HG03196 (cell line): ENCODE results near the gene MAPK8IP3.

Experiments
- ATAC-seq: cut with Tn5 transposase; IDR thresholded peaks from one replicate; pipeline ENCODE4 v1.9.1; 2021; ENCODE audit not compliant: unreplicated experiment

The MAPK8IP3 gene, protein sequence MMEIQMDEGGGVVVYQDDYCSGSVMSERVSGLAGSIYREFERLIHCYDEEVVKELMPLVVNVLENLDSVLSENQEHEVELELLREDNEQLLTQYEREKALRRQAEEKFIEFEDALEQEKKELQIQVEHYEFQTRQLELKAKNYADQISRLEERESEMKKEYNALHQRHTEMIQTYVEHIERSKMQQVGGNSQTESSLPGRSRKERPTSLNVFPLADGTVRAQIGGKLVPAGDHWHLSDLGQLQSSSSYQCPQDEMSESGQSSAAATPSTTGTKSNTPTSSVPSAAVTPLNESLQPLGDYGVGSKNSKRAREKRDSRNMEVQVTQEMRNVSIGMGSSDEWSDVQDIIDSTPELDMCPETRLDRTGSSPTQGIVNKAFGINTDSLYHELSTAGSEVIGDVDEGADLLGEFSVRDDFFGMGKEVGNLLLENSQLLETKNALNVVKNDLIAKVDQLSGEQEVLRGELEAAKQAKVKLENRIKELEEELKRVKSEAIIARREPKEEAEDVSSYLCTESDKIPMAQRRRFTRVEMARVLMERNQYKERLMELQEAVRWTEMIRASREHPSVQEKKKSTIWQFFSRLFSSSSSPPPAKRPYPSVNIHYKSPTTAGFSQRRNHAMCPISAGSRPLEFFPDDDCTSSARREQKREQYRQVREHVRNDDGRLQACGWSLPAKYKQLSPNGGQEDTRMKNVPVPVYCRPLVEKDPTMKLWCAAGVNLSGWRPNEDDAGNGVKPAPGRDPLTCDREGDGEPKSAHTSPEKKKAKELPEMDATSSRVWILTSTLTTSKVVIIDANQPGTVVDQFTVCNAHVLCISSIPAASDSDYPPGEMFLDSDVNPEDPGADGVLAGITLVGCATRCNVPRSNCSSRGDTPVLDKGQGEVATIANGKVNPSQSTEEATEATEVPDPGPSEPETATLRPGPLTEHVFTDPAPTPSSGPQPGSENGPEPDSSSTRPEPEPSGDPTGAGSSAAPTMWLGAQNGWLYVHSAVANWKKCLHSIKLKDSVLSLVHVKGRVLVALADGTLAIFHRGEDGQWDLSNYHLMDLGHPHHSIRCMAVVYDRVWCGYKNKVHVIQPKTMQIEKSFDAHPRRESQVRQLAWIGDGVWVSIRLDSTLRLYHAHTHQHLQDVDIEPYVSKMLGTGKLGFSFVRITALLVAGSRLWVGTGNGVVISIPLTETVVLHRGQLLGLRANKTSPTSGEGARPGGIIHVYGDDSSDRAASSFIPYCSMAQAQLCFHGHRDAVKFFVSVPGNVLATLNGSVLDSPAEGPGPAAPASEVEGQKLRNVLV (N-terminal part only)

DNA sequence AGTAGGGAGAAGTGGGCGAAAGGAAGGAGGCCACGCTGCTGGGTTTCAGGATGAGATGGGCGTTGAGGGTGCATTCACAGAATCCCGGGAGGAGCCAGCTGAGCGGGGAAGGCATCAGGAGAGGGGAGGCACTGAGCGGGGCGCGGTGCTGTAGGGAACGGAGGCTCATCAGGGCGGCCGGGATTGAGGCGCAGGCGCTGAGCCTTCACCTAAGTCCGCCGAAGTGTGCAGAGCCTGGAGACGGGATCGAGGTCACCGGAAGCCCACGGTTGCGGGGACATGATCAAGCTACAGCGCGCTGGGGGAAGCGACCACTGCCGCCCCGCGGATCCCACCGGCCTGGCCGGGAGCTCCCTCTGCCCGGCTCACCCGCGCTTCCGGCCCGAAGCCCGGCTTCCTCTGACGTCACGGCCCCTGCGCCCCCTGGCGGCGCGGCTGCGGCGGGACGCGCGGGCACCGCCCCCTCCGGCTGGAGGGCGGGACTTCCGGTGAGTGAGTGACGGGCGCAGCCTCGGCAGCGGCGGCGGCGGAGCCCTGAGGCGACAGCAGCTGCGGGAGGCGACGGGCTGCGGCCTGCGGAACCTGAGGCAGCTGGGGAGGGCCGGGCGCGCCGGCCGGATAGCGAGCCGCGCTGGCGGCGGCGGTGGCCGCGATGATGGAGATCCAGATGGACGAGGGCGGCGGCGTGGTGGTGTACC is at the start of gene MAPK8IP3:
Gene MAPK8IP3 (plus strand): TSS at position 508 of the 698 bp plus-strand sequence. CDS start 145 bp downstream, at position 653.
- ATAC-seq: peak; percentile 75

DNA sequence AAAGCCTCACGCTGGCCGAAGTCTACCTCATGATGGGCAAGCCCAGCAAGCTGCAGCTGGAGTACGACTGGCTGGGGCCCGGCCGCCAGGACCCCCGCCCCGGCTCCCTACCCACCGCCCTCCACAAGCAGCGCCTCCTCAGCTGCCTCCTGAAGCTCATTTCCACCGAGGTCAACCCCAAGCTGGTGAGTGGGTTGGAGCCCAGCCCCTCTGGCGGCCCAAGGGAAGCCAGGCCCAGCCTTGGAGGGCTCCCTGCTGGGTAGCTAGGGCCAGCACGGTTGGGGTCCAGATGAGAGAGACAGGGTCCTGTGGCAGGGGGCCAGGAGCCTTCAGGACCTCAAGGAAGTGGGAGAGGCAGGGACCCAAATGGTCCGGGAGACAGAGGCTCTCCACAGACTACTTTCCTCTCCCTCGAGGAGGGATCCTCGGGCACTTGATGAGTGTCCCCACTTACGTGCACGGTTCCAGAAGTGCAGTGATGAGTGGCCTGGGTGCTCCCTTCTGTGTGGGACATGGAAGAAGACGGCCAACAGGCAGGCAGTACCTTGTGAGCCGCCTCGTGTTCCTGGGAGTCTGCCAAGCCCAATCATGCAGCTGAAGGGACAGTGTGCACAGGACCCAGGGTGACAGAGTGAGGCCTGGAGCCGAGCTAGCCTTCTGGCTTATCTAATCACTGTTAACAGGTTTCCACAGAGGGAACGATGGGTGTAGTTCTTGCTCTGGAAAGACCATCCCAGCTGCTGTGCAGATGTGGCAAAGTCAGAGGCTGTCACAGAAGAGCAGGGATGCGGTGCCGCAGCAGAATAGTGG is 49.0 kb upstream of the MAPK8IP3 start:
- no peak for ATAC-seq

DNA sequence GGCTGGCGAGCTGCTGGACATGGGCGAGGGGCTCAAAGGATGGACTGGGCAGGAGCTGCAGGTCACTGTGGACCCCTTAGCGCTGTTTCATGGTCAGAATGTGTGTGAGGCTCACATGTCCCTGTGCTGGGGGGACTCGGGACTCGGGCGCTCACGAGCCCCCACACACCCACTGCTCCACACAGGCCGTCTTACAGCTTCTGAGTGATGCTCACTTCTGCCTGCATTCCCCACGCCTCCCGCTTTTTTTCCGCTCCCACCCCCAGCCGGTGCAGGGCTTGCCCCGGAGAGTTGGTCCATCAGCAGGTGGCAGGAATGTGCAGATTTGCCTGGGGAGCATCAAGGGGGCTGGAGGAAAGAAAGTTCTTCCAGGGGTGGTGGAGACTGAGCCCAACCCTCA is 48.2 kb upstream of the MAPK8IP3 start:
- no peak for ATAC-seq

DNA sequence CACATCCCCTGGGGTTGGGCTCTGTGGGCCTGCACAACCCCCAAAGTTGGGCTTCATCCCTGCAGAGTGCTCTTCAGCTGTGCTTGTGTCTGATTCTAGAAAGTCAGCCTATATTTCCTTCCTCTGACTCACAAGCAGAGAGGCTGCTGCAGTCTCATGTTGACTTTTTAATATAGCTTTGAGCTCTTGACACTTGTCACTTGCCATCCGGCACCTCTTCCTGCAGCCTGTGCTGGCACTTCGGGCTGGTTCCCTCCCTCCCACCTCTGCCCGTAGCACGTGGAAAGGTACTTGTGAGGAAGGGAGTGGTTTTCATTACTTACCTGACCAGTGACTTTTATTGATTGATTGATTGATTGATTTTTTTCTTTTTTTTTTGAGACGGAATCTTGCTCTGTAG is 47.0 kb upstream of the MAPK8IP3 start:
- ATAC-seq: no peak

DNA sequence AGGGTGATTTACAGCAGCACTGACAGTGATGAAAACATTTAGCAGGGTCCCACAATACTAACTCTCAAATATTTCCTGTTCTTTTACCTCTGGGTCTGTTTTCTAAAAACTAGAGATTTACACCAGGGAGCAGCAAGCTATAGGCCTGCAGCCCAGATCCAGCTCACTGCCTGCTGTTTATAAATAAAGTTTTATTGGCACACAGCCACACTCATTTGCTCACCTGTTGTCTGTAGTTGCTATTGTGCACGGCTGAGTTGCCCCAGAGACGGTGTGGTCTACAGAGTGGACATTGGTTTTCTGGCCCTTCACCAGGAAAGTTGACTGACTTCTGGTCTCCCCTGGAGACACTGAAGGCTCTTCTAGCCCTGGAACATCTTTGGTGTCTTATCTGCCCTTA is 44.2 kb upstream of the MAPK8IP3 start:
- no peak for ATAC-seq

DNA sequence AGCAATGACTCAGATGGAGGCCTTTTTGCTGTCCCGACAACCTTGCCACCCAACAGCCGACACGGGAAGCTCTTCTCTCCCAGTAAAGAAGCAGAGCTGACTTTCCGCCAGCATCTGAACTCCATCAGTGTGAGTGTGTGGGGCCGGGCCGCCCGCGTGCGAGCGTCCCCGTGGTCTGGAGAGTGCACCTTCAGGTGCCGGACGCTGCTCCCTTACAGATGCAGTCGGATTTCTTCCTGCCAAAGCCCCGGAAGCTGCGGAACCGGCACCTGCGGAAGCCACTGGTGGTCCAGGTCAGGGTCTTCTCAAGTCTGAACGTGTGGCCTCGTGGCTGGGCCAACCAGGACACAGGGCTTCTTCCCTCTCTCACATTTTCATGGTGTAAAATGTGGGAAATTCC is 43.5 kb upstream of the MAPK8IP3 start:
- no peak for ATAC-seq

DNA sequence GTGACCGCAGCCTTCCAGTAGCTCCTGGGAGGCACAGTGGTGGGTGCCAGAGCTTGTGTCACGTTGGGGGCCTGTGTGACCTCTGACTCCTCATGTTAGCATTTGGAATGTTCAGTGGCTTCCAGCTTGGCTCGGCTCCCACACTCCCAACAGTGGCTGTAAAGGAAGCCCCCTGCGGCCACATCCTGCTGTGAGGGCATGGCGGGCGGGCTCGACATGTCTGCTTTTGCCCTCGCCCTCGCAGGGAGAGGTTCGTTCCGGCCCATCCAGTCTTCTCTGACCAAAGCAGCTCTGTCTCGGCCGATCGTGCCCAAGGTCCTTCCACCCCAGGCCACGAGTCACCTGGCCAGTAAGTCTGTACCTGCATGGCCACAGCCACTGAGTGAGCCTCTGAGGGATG is 40.2 kb upstream of the MAPK8IP3 start:
- no peak for ATAC-seq

DNA sequence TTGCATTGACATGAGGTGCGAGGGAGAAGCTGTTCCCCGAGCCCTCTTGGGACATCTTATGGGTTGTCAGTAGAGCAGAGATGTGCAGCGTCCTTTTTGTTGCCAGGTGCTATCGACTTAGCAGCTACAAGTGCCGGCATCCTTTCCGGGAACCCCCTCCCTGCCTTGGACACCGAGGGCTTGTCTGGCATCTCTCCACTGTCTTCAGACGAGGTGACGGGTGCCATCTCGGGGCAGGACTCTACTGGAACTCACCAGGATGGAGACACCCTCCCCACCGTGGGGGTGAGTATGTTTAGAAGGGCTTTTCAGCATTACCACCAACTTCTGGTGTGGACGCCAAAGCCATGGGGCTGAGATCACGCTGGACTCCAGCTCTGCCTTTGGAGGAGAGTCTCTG is 39.7 kb upstream of the MAPK8IP3 start:
- no peak for ATAC-seq

DNA sequence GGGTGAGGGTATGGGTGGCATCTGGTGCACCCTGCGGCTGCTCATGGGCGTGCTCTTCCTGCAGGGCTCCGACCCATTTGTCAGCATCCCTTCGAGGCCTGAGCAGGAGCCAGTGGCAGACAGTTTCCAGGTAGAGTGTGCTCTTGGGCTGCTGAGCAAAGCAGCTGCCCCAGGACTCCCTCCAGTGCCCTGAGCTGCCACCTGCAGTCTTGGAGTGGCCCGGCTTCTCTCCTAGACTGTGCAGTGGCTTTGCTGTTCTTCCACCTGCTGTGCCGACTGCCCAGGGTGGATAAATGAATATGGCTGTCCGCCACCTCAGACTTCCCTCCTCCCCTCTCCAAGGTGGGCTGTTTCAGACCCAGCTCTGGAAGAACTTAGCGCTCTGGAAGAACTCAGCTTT is 38.7 kb upstream of the MAPK8IP3 start:
- ATAC-seq: no peak

DNA sequence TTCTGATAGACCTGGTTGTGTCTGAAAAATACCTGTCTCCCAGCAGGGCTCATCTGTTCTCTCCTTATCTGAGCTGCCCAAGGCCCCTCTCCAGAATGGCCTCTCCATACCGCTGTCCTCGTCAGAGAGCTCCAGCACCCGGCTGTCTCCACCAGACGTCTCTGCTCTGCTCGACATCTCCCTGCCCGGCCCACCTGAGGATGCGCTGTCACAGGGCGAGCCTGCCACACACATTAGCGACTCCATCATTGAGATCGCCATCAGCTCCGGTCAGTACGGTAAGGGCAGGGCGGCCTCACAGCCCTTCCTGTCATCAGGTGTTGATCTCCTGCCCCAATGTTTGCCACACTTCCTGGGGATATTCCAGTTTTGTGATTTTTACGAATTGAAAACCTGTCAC is 38.1 kb upstream of the MAPK8IP3 start:
- ATAC-seq: no peak

DNA sequence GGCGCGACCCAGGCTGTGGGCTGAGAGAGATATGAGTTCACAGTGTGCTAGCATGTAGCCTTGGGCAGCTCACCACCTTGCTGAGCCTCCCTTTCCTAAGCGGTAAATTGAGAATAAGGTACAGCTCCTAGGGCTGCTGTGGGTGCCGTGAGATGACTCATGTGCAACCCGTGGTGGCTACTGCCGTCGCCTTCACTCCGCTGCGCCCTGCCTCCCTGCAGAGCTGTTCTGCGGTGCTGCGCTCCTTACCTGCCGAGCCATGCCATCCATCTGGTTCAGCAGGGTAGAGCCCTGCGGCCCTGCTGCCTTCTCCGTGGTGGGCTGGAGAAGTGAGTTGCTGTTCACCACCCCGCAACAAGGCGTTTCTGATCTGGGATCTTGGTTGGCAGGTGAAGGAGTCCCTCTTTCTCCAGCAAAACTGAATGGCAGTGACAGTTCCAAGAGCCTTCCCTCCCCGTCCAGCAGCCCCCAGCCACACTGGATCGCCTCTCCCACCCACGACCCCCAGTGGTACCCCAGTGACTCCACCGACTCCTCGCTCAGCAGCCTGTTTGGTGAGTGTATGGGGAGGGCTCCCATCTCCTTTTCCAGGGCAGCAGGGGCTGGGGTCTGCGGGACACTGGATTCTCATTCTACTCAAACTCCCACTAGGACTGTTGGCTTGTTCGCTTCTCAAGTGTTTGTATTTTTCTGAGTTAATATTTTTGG is 37.2 kb upstream of the MAPK8IP3 start:
- ATAC-seq: no peak

DNA sequence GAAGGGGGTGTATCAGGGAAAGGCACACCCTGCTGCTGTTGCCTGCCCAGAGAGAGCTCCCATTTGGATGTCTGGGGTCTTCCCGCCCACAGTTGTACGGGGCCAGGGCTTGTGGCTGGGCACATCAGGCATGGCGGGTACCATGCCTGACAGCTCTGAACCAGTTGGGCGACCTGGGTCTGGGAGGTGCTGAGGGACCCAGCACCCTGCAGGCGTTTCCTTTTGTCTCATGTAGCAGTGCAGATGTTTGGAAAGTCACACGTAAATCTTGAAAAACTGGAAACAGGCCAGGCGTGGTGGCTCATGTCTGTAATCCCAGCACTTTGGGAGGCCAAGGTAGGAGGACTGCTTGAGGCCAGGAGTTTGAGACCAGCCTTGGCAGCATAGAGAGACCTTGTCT is 36.3 kb upstream of the MAPK8IP3 start:
- ATAC-seq: no peak

DNA sequence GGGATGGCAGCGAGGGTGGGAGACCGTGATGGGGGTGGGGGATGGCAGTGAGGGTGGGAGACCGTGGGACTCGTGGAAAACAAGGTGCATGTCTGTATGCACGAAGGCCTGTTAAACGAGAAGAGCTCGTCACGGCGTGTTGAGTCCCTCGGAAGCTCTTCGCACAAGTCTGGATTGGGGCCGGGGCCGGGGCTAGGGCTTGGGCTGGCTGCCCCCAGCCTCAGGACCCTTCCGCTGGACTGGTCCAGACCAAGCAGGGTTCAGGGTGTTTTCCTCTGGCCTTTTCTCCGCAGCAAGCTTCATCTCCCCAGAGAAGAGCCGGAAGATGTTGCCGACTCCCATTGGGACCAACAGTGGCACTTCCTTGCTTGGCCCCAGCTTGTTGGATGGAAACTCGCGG is 35.6 kb upstream of the MAPK8IP3 start:
- no peak for ATAC-seq

DNA sequence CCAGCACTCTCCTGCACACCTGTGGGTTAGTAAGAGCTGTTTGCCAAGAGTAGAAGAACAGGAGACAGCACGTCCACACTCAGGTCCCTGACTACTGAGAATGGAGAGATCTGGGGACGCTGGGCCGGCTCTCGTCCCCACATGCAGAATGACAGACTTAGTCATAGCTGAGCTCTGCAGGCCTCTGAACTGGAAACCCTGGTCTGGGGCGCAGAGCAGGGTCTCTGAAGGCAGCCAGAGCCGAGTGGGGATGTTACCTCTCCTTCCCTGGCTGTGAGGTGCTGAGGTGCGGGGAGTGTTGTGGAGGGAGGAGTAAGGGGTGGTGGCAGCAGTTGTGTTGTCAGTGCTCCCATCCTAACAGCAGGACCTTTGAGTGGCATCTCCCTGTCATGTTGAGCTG is 35.1 kb upstream of the MAPK8IP3 start:
- no peak for ATAC-seq

DNA sequence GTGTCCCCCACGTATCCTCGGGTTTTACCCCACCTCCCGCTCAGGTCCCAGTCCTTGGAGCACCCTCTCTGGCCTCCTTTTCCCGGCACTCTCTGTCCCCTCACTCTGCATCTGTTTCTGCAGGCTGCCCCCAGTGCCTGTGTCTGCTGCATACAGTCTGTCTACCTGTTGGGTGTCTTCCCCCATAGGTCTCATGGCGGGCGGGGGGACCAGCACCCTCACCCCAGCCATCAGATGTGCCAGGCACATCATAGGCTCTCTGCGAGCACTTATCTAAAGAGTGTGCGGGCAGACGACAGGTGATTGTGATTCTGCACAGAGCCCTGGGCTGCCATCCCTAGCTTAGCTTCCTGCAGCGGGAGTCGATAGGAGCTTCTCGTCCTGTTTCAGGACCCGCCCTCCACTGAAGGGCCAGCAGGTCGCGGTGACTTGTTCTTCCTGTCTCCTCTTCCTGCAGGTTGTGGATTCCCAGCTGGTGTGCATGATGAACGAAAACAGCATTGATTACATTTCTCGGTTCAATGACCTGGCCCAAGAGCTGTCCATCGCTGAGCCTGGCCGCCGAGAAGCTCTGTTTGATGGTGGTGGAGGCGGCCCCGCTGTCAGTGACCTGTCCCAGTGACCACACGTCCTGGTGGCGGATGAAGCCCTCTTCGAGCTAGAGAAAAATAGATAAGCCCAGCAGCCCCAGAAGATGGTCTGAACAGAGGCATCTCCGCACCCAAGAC is 32.4 kb upstream of the MAPK8IP3 start:
- no peak for ATAC-seq

DNA sequence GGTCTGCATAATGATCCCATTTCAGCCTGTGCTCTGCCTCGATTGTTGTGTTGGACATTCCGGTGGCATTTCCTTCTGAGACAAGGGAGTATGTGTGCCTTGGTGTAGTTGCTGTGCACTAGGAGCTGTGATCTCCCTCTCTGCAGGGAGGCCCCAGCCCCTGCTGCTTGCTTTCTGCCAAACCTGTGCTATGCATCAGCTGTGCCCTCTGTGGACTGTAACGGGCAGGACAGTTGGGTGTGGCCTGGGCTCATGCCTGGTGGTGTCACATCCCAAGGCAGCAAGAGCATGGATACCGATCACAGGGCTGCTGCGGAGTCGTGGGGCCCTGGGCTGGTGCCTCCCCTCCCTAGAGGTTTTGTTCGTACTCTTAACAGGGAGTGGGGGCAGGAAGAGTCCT is 31.7 kb upstream of the MAPK8IP3 start:
- no peak for ATAC-seq

DNA sequence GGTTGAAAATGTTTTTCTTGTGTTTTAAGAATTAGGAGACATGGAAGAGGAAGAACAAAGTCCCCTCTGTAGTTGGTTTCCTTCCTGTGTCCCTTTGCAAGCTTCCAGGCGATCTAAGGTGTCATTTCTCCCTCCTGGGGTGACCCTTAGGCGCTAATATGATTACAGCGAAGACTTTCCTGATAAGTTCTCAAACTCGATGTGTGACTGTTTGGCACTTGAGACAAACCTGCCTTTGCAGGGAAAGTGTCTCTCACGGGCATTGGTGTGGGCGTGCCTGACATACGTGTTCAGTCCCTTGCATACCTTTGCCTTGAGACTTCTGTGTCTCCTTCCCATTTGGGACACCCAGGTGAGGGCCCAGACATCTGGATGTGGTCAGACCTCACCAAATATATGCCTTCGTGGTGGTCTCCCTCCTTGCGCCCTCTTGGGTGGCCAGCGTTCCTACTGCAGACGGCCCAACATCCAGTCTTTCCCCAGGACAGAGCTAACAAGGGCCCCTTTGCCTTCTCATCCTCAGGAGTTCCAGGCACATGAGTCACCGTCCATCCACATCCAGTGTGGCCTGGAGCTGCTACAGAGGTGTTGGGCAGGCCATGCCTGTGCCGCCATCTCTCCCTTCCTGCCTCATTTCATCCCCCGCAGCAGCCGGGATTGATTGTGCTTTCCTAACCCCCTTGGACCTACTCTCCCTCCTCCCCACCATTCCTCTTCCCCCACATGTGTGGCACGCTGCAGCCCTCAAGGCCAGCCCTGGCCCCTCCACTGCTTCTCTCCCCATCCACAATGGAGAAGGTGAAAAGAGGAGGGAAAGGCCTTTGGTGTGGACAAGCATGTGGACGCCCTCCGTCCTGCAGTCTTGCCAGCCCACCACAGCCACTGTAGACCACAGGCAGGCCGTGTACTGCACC is 31.0 kb upstream of the MAPK8IP3 start:
- ATAC-seq: no peak

DNA sequence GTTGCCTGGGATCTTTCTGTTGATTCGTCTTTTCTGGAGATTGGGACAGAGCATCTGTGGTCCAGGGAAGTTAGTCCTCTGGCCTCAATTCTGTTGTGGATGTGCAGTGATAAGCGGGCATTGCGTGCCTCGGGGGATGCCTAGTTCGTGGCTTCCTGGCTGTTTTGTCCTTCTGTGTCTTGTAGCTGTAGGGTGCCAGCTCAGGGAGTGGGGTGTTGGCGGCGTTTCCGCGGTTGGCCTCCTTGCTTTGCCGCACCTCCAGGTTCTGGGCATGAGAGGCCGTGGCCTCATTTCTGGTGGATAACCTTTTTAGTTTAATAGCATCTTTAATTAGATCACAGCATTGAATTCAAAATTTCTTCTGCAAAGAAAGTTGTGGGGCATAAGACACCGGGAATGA is 29.3 kb upstream of the MAPK8IP3 start:
- ATAC-seq: no peak
